Lung (tissue), 12 donors: Measurements from ENCODE around the gene SRXN1. TPM values are rescaled to one million over a fixed set of nuclear protein-coding genes. Genes with fewer than 3 reads are reported as not detected.
A peak's percentile ranks its signal among the peaks of the same experiment; 100 is the strongest.

ENCODE experiments used
- ATAC-seq: fragments of 200-7000 bp; cut with Tn5 transposase; one replicate; pipeline ENCODE4 v1.9.1; 2020; ENCODE audit warnings: moderate number of reproducible peaks; ENCODE audit not compliant: insufficient read depth, low FRiP score
- DNase-seq, 3 donors: peaks; one replicate each; pipeline ENCODE4 v3.0.0-alpha.2; 2013 to 2017
- H3K27ac ChIP-seq, 2 donors: one replicate each; pipeline ENCODE4 v1.5.1; 2013; ENCODE audit warnings: mild to moderate bottlenecking in 2 of 2, moderate library complexity in 2 of 2, control low read depth in 1 of 2, inconsistent platforms in 1 of 2, low read depth in 1 of 2, low read length in 1 of 2
- H3K27me3 ChIP-seq, 3 donors: one replicate each; pipeline ENCODE4 v1.5.1; 2013; ENCODE audit warnings: low read length in 2 of 3; ENCODE audit not compliant: control insufficient read depth in 3 of 3, insufficient read depth in 3 of 3
- H3K36me3 ChIP-seq, 4 donors: one replicate each; pipeline ENCODE4 v1.5.1; 2013; ENCODE audit warnings: low read length in 4 of 4, mild to moderate bottlenecking in 1 of 4, moderate library complexity in 1 of 4; ENCODE audit not compliant: control insufficient read depth in 4 of 4, insufficient read depth in 4 of 4
- H3K4me1 ChIP-seq, 5 donors: one replicate each; pipeline ENCODE4 v1.5.1; 2013; ENCODE audit warnings: low read length in 5 of 5, mild to moderate bottlenecking in 2 of 5, moderate library complexity in 1 of 5; ENCODE audit not compliant: control insufficient read depth in 5 of 5, insufficient read depth in 5 of 5
- H3K4me3 ChIP-seq: one replicate; pipeline ENCODE4 v1.5.1; 2013; ENCODE audit warnings: mild to moderate bottlenecking, control low read depth, moderate library complexity
- H3K9ac ChIP-seq, 2 donors: one replicate each; pipeline ENCODE4 v1.5.1; 2013; ENCODE audit warnings: low read length in 2 of 2, control low read depth in 1 of 2; ENCODE audit not compliant: insufficient read depth in 1 of 2
- H3K9me3 ChIP-seq, 4 donors: one replicate each; pipeline ENCODE4 v1.5.1; 2013; ENCODE audit warnings: low read length in 3 of 4, mild to moderate bottlenecking in 1 of 4, moderate library complexity in 1 of 4; ENCODE audit not compliant: control insufficient read depth in 4 of 4, insufficient read depth in 3 of 4
- WGBS, 2 donors: extraction: QIAGEN DNeasy Blood & Tissue Kit; methylation state at CpG; one replicate each; pipeline ENCODE4 v1.1.7; 2013; 5-methylcytosine and 5-hydroxymethylcytosine counted together
- polyA plus RNA-seq, 2 donors: library from polyadenylated mRNA; stranded (reverse); fragments of 200-250 nt; gene quantifications; one replicate each; pipeline ENCODE4 v1.2.1, GENCODE V29; 2013
- total RNA-seq, 2 donors: library from RNA; depleted of rRNA in 1 of 2; stranded (reverse); fragments of >200 nt in 1 of 2; gene quantifications; one replicate each; pipeline ENCODE4 v1.2.1, GENCODE V29; 2014 to 2021
- TF ChIP-seq, protein P1 (sequence below): IDR thresholded peaks from 2 replicates; pipeline ENCODE4 v1.5.1; 2012; ENCODE audit warnings: mild to moderate bottlenecking; ENCODE audit errors: control extremely low read depth, extremely low read depth
- donor health status: control.
- donor health status: control.
- donor health status: Bipolar disorder and iron deficiency.
- donor health status: healthy.
- donor health status: DM: yes; HTN: yes; CAD: no.

The SRXN1 gene
- total and polyA plus RNA-seq, 4 donors = 6.1 to 47.4 (median 25.3) TPM

- DNase-seq = no peak
- ATAC-seq = no peak
- Histone ChIP-seq H3K9me3 (peaks cover 0 to 2% (median 0%) of the 10 kb centered on the region in 4 donors), H3K27me3 (peaks cover 0 to 16% (median 11%) of the 10 kb centered on the region in 3 donors), H3K36me3 (no peaks in the 10 kb centered on the region), H3K4me3 (no peak overlapping the region), H3K27ac (peak overlapping the region in 1 of 2 donors; percentile 58), H3K9ac (no peak overlapping the region), H3K4me1 (peaks cover 0 to 6% (median 3%) of the 10 kb centered on the region in 5 donors)
- WGBS, 2 donors = 73 to 84% methylated on average over 5 of the region's 5 CpGs
- TF ChIP-seq, protein P1, sequence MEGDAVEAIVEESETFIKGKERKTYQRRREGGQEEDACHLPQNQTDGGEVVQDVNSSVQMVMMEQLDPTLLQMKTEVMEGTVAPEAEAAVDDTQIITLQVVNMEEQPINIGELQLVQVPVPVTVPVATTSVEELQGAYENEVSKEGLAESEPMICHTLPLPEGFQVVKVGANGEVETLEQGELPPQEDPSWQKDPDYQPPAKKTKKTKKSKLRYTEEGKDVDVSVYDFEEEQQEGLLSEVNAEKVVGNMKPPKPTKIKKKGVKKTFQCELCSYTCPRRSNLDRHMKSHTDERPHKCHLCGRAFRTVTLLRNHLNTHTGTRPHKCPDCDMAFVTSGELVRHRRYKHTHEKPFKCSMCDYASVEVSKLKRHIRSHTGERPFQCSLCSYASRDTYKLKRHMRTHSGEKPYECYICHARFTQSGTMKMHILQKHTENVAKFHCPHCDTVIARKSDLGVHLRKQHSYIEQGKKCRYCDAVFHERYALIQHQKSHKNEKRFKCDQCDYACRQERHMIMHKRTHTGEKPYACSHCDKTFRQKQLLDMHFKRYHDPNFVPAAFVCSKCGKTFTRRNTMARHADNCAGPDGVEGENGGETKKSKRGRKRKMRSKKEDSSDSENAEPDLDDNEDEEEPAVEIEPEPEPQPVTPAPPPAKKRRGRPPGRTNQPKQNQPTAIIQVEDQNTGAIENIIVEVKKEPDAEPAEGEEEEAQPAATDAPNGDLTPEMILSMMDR = no peak
Observed at GRCh38 chr20:605237-605636, 47.8 kb downstream of the SRXN1 start.

DNA sequence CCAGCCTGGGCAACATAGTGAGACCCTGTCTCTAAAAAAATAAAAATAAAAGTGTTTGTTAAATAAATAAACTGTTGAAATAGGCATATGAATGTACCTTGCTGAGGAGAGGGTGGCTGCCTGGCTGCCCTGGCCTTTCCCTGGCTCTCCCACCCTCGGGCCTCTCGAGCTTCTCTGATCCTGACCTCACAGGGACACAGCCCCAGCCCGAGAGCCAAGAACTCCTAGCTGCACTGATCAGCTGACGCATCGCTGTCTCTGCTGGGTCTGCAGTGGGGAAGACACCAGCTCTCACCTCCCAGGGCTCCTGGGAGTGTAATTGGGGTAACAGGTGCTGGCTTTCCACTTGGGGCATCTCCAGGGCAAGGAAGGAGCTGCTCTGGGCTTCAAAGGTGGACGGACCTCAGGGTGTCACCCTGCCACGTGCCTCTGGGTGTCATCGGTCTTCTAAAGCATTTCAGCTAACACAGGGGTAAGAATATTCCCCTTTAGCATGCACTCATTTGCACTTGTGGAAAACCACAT is 49.8 kb downstream of the SRXN1 start:
- no peak for DNase-seq
- peak overlapping the region; percentile 5 to 66 for H3K27ac ChIP-seq
- peaks cover 0 to 6% (median 3%) of the 10 kb centered on the region in 5 donors for H3K4me1 ChIP-seq
- TF ChIP-seq, protein P1 = no peak
- no peaks in the 10 kb centered on the region for H3K36me3 ChIP-seq
- peaks cover 0 to 3% (median 0%) of the 10 kb centered on the region in 3 donors for H3K27me3 ChIP-seq
- no peak overlapping the region for H3K4me3 ChIP-seq
- H3K9ac ChIP-seq = no peak overlapping the region
- H3K9me3 ChIP-seq = peaks cover 0 to 2% (median 0%) of the 10 kb centered on the region in 4 donors
- no peak for ATAC-seq
- 73 to 83% methylated on average over 8 of the region's 8 CpGs for WGBS, 2 donors

- TF ChIP-seq, protein P1 = no peak
- no peaks in the 10 kb centered on the region for H3K27me3 ChIP-seq
- H3K27ac ChIP-seq = peak overlapping the region; percentile 2 to 66
- DNase-seq (no peak), ATAC-seq (no peak)
- no peak overlapping the region for H3K4me3 ChIP-seq
- peaks cover 0 to 6% (median 3%) of the 10 kb centered on the region in 5 donors for H3K4me1 ChIP-seq
- no peaks in the 10 kb centered on the region for H3K36me3 ChIP-seq
- H3K9me3 ChIP-seq = peaks cover 0 to 2% (median 0%) of the 10 kb centered on the region in 4 donors
- WGBS, 2 donors = 49% methylated on average over 8 of the region's 8 CpGs
- H3K9ac ChIP-seq = no peak overlapping the region
Observed at GRCh38 chr20:602111-602970, 50.7 kb downstream of the SRXN1 start.
